ENCODE measurements around the gene PDCD6IP. TPM values are rescaled to one million over a fixed set of nuclear protein-coding genes. Genes with fewer than 3 reads are reported as not detected.

The PDCD6IP gene
- total RNA-seq, 1 experiment from 2014 or later: 82.4 TPM

DNA sequence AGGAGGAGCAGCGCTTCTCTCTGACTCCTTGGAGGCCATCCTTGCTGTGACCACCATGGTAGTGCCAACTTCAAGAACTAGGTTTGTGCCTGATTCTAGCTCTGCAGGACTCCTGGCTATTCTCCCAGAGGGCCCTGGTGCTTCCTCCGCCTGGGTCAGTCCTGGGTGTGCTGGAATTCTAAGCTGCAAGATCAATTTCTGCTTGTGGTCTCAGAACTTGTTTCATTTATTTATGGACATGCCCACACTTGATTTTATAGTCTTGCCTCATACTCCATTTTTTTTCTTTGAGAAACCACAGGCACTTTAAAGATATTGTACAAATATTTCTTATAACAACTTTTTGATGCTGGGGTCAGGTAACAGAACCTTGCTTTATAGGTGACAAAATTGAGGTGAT is 87.6 kb downstream of the PDCD6IP start:
- DNase-seq (ENCODE audit: extremely low read depth, low read depth): no peak

DNA sequence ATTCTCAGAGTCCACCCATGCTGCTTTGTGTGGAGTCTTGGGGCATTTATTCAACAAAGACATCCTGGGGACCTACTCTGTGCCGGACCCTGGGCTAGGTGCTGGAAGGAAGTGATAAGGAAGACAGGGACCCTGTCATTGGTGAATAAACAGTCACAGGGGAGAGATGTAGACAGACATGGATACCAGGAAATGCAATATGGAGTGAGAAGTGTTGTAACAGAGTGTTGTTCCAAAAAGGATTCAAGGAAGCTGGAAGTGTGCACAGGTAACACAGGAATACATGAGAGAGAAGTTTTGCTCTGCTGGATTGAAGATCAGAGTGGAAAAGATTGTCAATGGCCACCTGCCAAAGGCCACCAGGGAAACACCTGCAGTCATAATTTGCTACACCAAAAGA is 89.0 kb downstream of the PDCD6IP start:
- no peak for DNase-seq (ENCODE audit: extremely low read depth, low read depth)

DNA sequence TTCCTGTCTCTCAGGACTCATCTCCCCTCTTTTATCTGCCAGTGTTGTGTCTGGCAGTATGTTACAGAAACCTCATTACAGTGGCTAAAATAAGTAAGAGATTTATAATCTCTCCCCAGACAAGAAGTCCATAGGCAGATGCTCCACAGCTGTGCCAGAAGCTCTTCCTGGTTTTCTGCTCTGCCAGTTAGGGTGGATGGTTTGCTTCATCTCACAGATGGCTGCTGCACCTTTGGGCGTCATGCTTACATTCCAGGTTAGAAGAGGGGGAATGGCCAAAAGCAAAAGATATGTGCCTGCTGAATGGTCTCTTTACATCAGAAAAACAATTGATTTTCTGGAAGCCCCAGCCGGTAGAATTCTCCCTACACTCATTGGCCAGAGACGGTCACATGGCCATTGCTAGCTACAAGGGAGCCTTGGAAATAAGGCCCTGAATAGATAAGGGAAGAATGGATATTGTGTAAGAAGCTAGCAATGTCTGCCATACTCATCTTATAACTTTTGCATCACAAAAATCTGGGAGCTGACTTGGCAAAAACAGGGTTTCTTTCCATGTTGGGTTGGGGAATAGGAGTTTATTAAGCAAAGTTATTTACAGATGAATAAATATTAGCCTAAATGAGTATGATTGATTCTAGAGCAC is 91.1 kb downstream of the PDCD6IP start:
- DNase-seq (ENCODE audit: extremely low read depth, low read depth): no peak

DNA sequence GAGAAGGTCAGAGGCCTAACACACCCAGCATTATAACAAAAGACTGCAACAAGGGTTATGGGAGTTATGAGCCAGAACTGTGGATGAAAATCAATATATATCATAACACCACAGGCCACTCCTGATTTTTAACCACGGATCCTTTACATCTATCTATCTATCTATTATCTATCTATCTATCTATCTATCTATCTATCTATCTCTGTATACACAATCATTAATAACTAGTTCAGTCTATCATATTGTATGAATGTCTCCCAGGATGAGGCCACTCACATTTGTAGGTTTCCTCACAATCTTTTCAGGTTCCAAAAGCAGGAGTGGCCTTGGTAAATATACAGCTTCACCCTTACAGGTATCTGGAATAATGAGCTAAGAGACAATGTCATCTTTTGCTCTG is 94.2 kb downstream of the PDCD6IP start:
- DNase-seq (ENCODE audit: extremely low read depth, low read depth): no peak

DNA sequence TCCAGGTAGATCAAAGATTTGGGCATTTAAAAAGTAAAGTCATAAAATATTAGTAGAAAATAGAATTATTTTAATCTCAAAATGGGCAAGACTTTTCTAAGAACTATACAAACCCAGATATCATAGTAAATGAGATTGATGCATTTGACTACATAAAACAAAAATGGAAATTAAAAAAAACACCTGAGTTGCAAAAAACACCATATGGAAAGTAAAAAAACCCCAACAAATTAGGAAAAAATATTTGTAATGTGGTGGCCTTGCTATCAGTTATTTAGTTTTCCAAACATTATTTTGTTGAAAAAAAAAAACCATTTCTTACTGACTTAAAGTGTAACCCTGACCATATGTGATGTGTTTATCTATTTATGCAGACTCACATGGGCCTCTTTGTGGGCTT is 97.2 kb downstream of the PDCD6IP start:
- DNase-seq (ENCODE audit: extremely low read depth, low read depth): no peak

DNA sequence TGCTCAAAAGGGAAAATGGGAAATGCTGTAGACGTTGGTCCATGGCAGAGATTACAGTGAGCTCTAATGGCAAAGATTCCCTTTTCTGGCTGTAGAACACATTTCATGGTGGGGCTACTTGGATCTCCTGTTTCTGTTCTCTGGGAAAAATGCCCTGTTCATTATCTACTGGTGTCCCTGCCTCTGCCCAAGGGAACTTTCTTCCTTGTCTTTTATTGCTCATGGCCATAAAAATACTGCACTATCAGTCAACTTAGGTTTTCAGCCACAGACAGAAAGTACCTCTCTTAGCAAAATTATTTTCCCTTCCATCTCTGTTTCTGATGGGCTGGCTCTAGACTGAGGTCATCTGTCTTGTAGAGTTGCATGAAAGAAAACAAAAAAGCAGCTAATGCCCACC is 98.9 kb downstream of the PDCD6IP start:
- no peak for DNase-seq (ENCODE audit: extremely low read depth, low read depth)

DNA sequence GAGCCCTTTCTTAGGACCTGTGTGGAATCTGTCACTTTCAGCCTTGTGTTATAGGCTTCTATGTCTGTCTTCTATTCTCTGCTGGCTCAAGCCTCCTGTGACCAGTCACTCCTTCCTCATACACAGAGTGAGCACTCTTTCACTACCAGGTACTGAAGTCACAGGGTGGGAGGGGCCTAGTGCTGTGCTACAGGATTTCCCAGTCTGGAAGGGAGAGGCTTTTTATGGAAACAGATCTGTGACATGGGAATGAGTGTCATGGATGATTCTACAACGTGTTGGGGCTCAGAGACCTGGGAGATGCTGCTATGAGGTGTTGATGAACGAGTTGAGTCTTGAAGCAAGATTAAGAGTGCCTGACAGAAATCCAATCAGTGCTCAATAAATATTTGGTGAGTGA is 100.5 kb downstream of the PDCD6IP start:
- no peak for DNase-seq (ENCODE audit: extremely low read depth, low read depth)

DNA sequence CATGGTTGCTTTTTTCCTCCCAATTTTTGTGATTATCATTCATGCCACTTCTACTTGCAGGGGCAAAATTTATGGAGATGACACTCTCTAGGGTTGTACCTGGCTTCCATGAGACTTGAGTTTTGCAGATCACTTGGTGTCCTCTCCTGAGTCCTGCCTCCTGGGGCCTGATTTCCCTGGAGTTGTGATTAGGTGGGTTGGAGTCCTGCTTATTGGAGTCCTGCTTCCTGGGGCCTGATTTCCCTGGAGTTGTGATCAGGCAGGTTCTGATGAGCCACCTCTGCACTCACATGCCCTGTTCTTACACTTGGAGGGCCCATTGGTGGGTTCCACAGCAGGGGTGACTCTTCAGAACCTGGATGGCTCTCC is 102.0 kb downstream of the PDCD6IP start:
- DNase-seq (ENCODE audit: extremely low read depth, low read depth): no peak

DNA sequence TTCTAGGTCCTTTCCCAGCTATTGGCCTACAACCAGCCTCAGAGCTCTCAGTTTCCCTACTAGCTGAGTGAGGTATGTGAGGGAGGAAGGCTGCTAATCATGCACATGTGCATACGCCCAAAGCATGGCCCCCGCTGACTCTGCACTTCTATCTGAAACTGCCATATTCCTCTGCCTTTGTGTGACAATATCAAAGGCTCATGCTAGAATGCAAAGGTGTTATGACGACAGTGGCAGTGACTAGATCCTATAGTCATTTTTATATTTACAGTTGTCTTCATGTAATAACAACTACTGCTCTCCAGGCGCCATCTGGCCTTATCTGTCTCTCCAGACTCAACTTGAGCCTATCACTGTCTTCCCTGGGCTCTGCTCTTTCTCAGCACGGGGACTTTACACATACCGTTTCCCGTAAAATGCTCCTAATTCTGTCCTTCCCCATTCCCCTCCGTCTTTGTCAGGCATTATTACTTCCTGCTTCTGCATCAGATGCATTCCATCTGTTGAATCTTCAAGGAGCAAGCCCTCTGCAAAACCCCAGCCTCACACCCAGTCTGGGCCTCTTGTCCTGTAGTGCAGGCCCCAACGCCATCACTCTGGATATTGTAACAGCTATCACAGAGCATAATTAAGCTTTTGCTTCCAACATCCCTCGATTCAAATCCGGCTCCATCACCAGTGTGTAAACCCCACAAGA is 102.5 kb downstream of the PDCD6IP start:
- no peak for DNase-seq (ENCODE audit: extremely low read depth, low read depth)

DNA sequence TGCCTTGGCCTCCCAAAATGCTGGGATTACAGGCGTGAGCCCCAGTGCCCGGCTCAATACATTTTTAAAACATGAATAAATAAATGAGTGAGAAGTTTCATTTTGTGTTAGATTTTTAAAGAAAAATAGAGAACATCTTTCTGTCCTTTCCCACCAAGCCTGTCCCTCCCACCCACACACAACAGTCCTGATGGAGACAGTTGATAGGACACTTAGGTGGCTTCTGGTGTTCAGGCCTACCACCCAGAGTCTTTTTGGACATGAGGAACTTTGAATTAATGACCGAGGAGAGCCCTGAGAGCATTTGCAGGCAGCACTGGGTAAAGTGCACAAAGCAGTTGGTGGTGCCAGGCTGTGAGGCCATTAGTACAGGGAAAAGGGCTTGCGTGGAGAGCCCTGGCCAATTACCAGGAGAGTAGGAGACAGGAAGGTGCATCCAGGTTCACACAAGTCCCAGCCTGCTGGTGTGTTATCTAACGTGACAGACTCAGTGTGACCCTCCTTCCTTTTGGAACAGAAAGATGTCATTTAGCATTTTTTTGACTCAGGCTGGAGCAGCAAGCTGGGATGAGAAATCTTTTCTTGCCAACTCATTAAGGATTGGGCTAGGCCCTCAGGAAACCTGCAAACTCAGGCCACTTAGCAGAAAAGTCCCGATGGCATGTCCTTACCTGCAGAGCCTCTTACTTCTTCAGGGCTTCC is 103.6 kb downstream of the PDCD6IP start:
- DNase-seq (ENCODE audit: extremely low read depth, low read depth): no peak

DNA sequence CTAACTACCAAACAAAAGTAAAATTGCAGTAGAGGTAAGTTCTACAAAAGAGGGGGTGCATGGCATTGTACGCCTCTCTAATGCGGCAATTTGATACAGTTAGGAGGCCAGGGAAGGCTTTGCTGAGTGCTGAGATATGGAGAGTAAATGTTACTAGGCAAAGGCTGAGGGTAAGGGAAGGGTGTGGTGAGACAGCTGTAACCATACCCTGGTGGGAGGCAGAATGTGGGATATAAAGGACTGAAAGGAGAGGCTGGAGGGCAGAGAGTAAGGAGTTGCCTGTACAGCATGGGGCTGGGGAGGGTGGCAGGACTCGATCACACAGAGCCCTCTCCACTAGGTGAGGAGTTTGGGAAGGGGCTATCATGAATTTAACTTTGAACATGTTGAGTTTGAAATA is 106.3 kb downstream of the PDCD6IP start:
- DNase-seq (ENCODE audit: extremely low read depth, low read depth): no peak

DNA sequence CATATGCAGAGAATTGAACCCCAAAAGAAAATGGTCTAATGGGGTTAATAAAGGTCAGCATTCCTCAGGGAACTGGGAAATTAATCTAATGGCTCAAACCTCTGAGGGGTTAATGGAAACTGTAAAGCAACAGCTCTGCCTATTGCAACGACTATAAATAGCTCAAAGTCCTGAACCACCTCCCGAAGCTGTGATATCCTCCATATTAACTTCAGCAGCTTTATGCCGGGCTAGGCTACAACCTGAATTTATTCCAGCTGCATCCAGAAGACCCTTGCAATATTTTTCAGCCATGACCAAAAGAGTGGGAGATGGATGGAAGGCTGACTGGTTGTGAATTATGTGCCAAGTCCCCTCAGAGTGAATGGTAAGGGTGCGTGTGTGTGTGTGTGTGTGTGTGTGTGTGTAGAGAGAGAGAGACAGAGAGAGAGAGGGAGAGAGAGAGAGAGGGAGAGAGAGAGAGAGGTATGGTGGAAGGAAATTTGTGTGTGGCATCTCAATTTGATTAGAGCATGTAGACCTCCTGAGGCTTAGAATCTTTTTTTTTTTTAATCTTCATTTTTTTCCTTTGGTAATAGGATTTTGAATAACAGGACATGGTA is 109.9 kb downstream of the PDCD6IP start:
- no peak for DNase-seq (ENCODE audit: extremely low read depth, low read depth)

DNA sequence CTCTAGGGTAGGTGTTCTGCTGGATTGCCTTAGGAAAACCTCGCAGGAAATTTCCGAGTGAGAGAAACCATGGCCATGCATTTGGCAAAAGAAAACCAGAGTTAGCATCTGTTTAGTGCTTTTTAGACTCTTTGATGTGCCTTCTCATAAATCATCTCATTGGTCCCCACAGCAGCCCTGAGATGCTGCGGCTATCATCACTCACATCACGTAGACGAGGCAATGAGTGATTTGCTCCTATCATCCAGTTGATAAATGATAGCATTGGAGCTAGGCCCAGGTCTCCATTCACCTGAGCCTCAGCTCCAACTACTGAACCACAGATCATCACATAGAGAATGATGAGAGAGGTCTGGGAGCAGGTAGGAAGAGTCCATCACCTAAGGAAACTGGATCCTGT is 111.1 kb downstream of the PDCD6IP start:
- no peak for DNase-seq (ENCODE audit: extremely low read depth, low read depth)

DNA sequence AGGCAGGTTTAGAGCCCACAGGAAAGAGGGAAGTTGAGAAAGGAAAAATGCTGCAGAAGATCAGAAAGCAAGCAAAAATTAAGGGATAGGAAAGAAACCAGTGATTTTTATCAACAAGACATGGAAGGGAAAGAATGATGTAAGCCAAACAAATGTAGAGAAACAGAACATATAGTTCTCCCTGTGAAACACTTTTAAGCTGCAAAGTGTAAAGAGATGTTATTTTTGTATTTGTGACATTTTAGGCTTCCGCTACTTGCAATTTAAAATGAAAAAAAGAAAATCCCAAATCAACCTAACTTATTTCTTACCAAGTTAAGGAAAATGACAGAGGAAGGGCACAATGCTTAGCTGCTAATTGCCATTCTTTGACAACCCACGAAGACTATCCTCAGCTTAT is 111.6 kb downstream of the PDCD6IP start:
- DNase-seq (ENCODE audit: extremely low read depth, low read depth): no peak

DNA sequence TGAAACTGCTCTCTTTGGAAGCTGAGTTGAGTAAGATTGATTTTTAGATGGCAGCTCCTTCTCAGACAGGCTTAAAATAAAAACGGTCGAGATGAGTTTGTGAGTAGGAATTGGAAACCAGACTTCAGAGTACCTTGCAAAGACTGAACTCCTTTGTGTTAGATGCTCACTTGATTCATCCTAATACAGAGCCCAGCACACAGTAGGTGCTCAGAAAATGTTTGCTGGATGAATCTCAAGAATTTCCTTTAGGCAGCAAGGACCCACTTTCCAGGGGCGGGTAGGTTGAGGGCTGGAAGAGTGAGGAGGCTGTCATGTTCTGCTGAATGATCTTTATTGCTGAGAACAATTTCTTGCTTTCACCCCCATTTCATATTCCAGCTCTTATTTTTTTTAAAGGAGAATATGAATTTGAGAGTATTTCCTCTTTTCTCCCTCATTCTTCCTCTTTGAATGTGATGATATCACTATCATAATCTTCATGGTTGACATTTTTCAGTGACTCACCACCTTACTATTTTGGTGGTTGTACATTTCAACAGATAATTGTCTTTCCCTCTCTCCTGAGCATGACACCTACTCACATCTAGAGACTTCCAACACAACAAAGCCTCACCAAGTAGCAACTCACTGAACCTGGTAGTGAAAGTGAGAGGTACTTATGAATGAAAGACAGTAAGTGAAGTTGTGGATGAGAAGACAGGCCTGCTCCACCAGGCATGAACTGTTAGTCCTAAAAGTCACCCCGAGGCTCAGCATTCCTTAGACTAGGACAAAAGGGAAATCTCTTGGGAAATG is 113.3 kb downstream of the PDCD6IP start:
- DNase-seq (ENCODE audit: extremely low read depth, low read depth): no peak

DNA sequence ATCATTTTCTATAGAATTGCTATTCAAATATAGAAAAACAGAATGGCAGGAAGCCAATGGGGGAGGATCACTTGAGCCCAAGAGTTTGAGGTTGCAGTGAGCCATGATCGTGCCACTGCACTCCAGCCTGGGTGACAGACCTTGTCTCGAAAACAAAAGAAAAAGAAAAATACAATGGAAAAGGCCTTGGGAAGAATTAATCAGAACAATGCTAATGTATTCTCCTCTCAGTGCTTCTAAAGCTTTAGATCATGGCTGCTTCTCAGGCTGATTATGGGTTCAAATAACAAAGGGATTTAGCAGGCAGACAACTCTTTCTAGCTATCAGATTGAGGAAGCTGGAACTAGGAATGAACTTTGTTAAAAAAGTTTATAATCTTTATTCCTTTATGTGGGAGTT is 115.8 kb downstream of the PDCD6IP start:
- no peak for DNase-seq (ENCODE audit: extremely low read depth, low read depth)

DNA sequence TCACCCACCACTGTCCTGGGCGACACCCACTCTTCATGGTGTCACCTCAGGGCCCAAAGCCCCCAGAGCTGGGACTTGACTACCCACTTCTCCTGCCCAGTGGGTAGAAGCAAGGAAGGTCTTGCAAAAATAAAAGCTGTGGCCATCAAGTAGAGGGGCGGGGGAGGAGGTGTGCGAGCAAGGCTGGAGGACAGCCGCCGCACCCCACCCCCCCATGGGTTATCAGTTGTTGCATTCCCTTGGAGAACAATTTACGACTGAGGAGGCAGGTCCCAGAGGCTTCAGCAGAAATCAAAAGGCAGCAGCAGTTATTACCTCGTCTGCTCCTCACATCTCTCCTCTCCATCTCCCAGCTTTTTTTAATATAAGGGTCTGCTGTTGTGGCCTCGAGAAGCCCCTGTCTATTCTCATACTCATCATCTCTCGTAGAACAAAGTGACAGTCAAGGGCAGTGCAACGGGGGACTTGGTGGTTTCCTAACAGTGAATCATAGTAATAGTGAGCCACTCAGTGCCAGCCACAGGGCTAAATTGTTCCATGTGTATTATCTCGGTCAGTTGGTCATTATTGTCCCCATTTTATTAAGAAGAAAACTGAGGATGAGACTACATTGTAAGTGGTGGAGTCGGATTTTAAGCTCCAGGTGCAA is 116.4 kb downstream of the PDCD6IP start:
- no peak for DNase-seq (ENCODE audit: extremely low read depth, low read depth)

DNA sequence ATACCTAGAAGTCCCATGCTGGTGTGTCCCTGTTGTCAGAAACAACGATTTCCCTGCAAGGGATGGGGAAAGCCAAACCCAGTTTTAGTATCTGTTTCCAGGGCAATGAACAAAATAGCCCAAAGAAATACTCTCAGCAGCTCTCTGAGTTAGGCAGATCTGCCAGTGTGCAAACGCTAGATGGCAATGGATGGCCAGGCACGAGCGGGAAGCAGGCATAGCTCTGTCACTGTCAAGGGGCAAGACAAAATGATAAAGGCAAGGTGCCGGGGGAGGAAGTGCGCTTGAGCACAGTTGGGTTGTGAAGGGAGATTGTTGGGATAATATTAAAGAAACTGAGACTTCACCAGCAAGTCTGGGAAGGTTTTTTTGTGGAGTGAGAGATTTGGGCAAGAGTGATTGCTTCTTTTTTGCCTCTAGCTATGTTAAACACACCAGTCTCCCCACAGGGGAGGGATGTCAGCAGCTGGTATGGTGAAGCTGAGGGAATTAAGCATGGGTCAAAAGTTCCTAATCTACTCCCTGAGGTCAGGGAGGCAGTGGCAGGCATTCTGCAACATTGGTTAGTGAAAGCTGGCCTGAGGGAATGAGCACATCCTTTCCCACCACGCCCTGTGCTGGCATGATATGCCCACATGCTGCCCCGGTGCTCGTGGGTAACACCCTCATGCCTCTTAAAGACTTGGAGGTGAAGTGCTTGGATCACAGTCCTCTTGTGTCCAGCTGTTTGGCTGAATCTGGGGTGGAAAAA is 117.5 kb downstream of the PDCD6IP start:
- DNase-seq (ENCODE audit: extremely low read depth, low read depth): no peak

DNA sequence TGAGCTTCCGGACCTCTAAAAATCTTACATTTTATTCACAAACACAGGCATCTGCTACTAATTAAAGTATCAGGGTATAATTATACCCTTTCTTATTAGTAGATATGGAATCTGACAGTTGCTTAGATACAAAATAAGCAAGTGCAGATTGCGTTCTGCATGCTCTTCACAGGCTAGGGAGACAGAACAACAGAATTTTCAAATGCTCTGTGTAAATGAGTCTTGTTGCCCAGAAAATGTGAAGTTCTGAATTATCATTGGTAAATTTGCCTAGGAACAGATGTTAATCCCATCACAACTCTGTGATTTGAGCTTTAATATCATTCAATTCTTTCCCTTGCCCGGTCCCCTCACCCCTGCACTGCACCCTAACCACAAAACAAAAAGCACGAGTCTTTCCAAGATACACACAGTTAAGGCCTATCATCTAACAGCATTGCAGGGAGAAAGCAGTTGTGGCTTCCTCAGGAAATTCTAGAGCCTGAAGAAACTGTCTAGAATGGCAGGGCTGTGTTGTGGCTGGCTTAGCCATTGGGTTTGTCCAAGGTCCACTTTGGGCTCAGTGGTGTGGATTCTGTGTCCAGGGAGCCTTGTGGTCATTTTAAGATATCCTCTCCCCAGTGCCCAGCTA is 119.8 kb downstream of the PDCD6IP start:
- DNase-seq (ENCODE audit: extremely low read depth, low read depth): no peak

Measured in NCI-H460 (cell line).